Smooth muscle cell (in vitro differentiated cells): ENCODE data around the gene PDZD2. TPM values are rescaled to one million over a fixed set of nuclear protein-coding genes. Genes with fewer than 3 reads are reported as not detected.
A peak's percentile ranks its signal among the peaks of the same experiment; 100 is the strongest.

Experiments
- DNase-seq: peaks from one replicate; lab custom pipeline; 2025; ENCODE audit not compliant: unreplicated experiment; lab: John Stamatoyannopoulos, UW
- H2AFZ ChIP-seq: fragments of 200-600 bp; sonication (generic); 2 replicates; pipeline ENCODE4 v1.6.0; 2016; ENCODE audit warnings: antibody characterized with exemption, low read depth, mild to moderate bottlenecking
- H3F3A ChIP-seq: fragments of 200-600 bp; sonication (generic); 2 replicates; pipeline ENCODE4 v1.6.0; 2017; ENCODE audit warnings: antibody characterized with exemption, low read depth
- H3K27ac ChIP-seq: fragments of 200-600 bp; sonication (generic); 2 replicates; pipeline ENCODE4 v1.5.1; 2016; ENCODE audit warnings: low read depth, mild to moderate bottlenecking
- H3K27me3 ChIP-seq: fragments of 200-600 bp; sonication (generic); 2 replicates; pipeline ENCODE4 v1.6.1; 2016; ENCODE audit warnings: low read depth, mild to moderate bottlenecking
- H3K36me3 ChIP-seq: fragments of 200-600 bp; sonication (generic); 2 replicates; pipeline ENCODE4 v1.5.1; 2016; ENCODE audit warnings: low read depth
- H3K4me1 ChIP-seq: fragments of 200-600 bp; sonication (generic); 2 replicates; pipeline ENCODE4 v1.5.1; 2016; ENCODE audit warnings: low read depth
- H3K4me2 ChIP-seq: fragments of 200-600 bp; sonication (generic); 2 replicates; pipeline ENCODE4 v1.6.0; 2016; ENCODE audit warnings: mild to moderate bottlenecking
- H3K4me3 ChIP-seq: fragments of 200-600 bp; sonication (generic); 2 replicates; pipeline ENCODE4 v1.5.1; 2016; ENCODE audit warnings: mild to moderate bottlenecking
- H3K79me2 ChIP-seq: fragments of 200-600 bp; sonication (generic); 2 replicates; pipeline ENCODE4 v1.6.0; 2016; ENCODE audit warnings: low read depth, mild to moderate bottlenecking
- H3K9ac ChIP-seq: fragments of 200-600 bp; sonication (generic); 2 replicates; pipeline ENCODE4 v1.6.0; 2016; ENCODE audit warnings: low read depth
- H3K9me3 ChIP-seq: fragments of 200-600 bp; sonication (generic); replicated peaks from 2 replicates; pipeline ENCODE4 v1.5.1; 2016; ENCODE audit warnings: low read depth
- H4K20me1 ChIP-seq: fragments of 200-600 bp; sonication (generic); 2 replicates; pipeline ENCODE4 v1.6.0; 2016; ENCODE audit warnings: low read depth
- CTCF ChIP-seq: fragments of 200-600 bp; sonication (generic); IDR thresholded peaks from 2 replicates; pipeline ENCODE4 v1.5.1; 2017; ENCODE audit warnings: borderline replicate concordance, mild to moderate bottlenecking, antibody characterized with exemption; ENCODE audit not compliant: insufficient read depth, poor library complexity, severe bottlenecking
- WGBS: methylation state at CpG from one replicate; pipeline ENCODE4 v1.1.7; 2016; ENCODE audit warnings: low lambda C conversion rate; 5-methylcytosine and 5-hydroxymethylcytosine counted together
- polyA plus RNA-seq: library from polyadenylated mRNA; unstranded; fragments of >200 nt; fragmentation: Nextera tagmentation; extraction: Ambion mirVana; gene quantifications from 2 replicates; pipeline ENCODE4 v1.2.1, GENCODE V29; 2016
- total RNA-seq: library from RNA; depleted of rRNA; stranded (reverse); fragments of >200 nt; gene quantifications from 2 replicates; pipeline ENCODE4 v1.2.3, GENCODE V29; 2014

The PDZD2 gene
- total and polyA plus RNA-seq, 2 experiments from 2014 or later = 3.2 to 4.1 TPM

DNA sequence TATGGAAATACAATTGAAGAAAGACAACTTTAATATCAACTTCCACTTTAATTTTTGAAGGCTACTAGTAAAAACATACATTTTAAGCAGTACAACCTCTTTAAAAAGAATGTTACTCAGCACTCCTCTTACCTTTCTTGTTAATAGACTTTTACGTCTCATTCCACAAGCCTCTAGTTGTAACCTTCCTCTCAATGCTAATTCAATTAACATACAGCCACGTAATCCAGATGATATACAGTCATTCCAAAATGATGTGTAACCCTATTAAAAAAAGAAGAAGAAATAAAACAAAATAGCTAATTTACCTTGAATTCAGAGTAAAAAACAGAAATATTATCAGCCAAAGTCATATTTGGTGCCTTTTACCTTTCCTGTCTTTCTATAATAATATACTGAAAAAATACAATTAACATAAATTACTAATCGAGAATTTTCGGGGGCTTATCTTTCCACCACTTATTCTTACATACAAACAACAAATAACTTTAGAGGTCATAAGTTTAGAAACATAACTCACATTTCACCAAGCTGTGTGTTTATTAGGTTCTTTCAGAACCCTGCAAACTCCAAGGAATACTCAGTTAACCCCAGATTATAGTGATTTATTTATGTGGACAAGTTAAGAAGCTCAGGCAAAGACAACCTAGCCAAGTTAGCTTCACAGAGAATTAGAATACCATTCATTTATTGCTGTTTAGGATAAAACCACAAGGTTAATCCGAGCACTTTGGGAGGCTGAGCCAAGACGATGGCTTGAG, 504.9 kb downstream of the PDZD2 start:
- Histone ChIP-seq H3K4me2 (no peak overlapping the region), H3K9me3 (no peaks in the 10 kb centered on the region), H3K79me2 (peaks cover 83% of the 10 kb centered on the region), H3K4me1 (no peaks in the 10 kb centered on the region), H3K4me3 (no peak overlapping the region), H3K27ac (peak overlapping the region; percentile 56), H2AFZ (no peak overlapping the region), H3K27me3 (no peaks in the 10 kb centered on the region), H4K20me1 (peaks cover 83% of the 10 kb centered on the region), H3F3A (no peaks in the 10 kb centered on the region), H3K36me3 (no peaks in the 10 kb centered on the region), H3K9ac (no peak overlapping the region)
- 82% methylated on average over 6 of the region's 6 CpGs for WGBS
- no peak for TF ChIP-seq CTCF
- no peak for DNase-seq

DNA sequence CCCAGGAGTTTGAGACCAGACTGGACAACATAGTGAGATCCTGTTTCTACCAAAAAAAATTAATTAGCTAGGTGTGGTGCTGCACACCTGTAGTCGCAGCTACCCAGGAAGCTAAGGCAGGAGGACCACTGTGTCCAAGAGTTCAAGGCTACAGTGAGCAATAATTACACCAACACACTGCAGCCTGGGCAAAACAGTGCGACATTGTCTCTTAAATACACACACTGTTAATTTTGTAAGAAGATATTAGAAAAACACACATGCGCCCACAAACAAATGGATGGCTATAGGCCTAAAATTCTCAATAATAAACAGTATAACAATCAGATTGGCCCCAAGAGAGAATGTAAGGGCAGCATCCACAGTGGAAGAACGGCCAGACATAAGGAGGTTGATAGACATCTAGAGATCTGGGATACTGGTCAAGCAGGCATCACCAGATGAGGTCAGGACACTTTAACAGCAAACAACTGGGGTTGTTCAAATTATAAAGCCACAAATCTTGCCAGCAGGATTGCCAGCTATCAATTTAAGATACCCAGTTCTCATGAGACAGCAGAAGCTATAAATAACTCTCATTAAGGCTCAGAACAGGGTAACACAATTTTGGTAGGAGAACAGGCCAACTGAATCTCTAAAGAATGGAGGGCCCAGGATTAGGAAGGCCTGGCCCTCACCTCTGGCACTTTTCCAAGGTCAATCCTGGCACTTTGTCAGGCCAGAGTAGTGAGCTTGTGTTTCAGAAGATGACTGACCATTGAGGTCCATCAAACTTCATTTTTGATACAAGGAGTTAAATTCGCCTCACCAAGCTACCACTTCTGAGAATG, 505.7 kb downstream of the PDZD2 start:
- Histone ChIP-seq H4K20me1 (peaks cover 83% of the 10 kb centered on the region), H3K79me2 (peaks cover 83% of the 10 kb centered on the region), H3K9ac (no peak overlapping the region), H3K27ac (peak overlapping the region; percentile 56), H3K4me1 (no peaks in the 10 kb centered on the region), H3K9me3 (no peaks in the 10 kb centered on the region), H3K27me3 (no peaks in the 10 kb centered on the region), H3F3A (no peaks in the 10 kb centered on the region), H3K4me2 (no peak overlapping the region), H3K4me3 (no peak overlapping the region), H2AFZ (no peak overlapping the region), H3K36me3 (no peaks in the 10 kb centered on the region)
- TF ChIP-seq CTCF = no peak
- WGBS = 94% methylated on average over 5 of the region's 5 CpGs
- DNase-seq = no peak

DNA sequence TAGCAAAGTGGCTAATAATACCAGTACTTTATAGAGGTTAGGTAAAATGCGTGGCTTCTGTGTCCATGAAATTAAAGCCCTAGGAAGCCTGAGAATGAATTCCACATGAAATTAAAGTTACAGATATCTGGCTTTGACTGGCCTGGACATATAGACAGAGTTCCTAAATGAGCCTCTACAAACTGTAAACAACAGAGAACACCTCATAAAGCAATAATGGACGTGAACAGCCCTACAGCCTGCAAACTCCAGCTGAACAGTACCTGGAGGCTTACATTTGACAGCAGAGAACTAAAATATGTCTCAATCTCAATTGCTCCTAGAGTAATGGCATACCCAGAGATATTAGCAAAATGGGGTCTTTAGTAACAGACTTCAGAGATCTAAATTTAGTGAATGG, 506.4 kb downstream of the PDZD2 start:
- Histone ChIP-seq H3K4me3 (no peak overlapping the region), H3K27ac (peak overlapping the region; percentile 56), H2AFZ (no peak overlapping the region), H3K36me3 (no peaks in the 10 kb centered on the region), H3K4me2 (no peak overlapping the region), H4K20me1 (peaks cover 83% of the 10 kb centered on the region), H3K27me3 (no peaks in the 10 kb centered on the region), H3K4me1 (no peaks in the 10 kb centered on the region), H3K9ac (no peak overlapping the region), H3K79me2 (peaks cover 83% of the 10 kb centered on the region), H3F3A (no peaks in the 10 kb centered on the region), H3K9me3 (no peaks in the 10 kb centered on the region)
- WGBS = 75% methylated on average over 2 of the region's 2 CpGs
- TF ChIP-seq CTCF = no peak
- DNase-seq = no peak
